ENCODE results near the gene RADIL. TPM values are rescaled to one million over a fixed set of nuclear protein-coding genes. Genes with fewer than 3 reads are reported as not detected.

RADIL gene
- total RNA-seq, 1 donor from 2014 or later, result 19.8 TPM

DNA sequence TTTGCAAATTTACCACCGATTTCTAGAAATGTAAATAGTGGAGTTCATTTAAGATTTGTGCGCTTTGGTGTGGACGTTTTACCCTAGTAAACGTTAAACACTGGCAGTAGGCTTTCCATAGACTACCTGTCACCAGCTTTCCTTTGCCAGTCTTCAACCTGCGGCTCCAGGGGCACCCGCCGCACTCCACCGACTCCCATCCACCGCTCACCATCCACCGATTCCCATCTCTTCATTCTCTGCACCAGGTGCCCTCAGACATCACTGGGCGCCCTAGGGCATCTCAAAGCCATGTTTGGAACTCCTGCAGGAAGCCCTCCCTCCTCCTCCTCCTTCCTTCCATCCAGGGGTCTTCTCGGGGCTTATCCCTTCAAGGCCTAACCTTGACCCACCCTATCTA is 109.5 kb downstream of the RADIL start:
- no peak for DNase-seq (ENCODE audit: low spot score)
- intact Hi-C loops (cut with DNase I), result no loop called here

DNA sequence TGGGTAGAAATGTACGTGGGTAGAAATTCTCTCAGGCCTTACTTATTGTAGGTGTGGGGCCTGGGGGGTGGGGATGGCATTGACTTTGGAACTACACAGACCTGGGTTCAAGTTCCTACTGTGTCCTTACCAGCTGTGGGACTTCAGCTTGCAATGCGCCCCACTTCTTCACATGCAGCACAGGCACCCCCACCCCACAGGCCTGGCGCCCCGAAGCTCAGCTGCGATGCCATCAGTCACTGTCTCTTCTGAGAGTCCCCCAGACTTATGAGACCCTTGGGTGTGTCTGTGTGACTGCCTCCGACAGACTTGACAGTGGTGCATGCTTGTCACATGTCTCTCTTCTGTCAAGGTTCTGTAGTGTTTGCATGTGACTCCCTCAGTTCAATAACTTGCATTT is 111.2 kb downstream of the RADIL start:
- intact Hi-C loops (cut with DNase I), result no loop called here
- ATAC-seq (no peak), DNase-seq (ENCODE audit: low spot score) (no peak)

More for the DNA sequence above, 109.5 kb downstream of the RADIL start:
- no peak for ATAC-seq

DNA sequence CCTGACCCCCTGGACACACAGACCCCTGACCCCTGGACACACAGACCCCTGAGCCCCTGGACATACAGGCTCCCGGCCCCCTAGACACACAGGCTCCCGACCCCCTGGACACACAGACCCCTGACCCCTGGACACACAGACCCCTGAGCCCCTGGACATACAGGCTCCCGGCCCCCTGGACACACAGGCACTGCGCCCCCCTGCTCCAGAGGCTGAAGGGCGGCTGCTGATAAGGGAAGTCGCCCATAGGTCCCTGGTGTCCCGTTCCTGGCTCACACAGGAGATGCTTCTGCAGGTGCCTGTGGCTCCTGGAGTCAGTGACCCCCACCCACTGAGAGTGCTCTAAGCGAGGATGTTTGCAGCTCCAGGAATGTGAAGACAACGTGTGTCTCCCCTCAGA is 111.8 kb downstream of the RADIL start:
- ATAC-seq (no peak), DNase-seq (ENCODE audit: low spot score) (no peak)
- intact Hi-C loops (cut with DNase I), result no loop called here

DNA sequence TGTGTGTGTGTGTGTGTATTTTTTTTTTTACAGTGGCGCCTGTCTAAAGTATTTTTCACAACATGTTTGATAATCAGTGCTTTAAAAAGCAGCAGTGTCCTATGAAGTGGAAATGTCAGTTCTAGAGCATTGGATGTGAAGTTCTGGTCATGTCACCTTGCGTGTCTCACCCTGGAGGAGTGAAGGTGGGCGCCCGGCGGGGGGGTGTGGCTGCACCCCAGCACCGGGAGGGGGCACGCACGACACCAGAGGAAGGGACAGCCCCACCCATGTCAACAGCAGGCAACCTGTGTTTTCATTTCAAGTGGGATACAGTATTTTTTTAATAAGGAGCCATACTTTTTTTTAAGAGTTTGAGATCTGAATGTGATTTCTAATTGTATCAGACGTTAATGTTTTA is 112.6 kb downstream of the RADIL start:
- no peak for DNase-seq (ENCODE audit: low spot score)
- no peak for ATAC-seq
- intact Hi-C loops (cut with DNase I), result no loop called here

DNA sequence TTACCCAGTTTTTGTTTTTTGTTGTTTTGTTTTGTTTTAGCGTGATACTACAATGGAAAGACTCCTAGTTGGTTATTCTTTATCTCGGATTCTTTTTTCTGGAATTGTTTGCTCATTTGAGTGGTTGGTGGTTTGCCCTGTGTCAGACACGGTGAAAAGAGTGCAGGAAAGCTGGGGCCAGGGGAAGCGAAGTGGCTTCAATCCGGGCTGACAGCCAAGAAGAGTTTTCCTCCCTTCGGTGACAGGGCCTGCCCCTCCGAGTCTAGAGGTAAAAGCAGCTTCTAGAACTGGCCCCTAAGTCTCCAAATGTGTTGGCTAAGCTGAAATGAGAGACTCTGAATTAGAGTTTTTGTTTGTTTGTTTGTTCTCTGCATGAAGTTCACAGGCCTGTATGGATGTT is 113.8 kb downstream of the RADIL start:
- intact Hi-C loops (cut with DNase I), result no loop called here
- DNase-seq (ENCODE audit: low spot score) (no peak), ATAC-seq (no peak)

DNA sequence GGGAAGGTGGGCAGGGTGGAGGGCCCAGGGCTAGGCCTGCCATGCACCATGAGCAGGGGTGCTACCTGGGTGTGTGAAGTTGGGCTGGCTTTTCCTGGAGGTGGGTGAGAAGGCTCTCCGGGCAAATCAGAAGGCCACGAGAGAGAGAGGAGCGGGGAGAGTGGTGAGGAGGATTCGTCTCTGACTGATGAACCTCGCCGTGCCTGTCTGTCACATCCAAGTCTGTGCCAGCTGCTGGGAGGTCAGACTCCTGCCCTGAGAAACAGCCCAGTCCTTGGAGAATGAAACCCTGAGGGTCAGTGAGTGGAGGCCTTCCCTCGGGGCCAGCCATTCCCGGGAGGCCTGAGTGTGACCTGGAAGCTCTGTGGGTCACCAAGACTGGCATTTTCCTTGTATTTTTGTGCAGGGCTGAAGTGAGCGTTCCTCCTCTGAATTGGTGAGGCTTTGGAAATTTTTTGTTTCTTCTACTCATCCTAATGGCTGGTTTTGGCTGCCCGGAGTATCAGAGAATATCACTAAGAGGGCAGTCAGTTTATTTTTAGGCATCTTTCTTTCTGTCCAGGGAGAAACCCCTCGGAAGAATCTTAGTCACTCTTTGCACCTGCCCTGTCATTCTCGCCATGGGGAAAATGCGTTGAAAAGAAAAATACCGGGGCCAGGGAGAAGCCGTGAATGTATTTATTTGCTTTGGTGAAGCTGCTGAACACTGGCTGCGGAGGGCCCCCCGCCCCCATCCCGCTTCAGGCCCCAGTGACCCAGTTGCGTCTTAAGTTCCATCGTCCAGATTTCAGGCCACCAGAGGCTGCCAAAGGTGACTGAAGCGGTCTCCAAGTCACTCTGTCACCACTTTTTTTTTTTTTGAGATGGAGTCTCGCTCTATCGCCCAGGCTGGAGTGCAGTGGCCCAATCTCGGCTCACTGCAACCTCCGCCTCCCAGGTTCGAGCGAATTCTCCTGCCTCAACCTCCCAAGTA is 114.6 kb downstream of the RADIL start:
- intact Hi-C loops (cut with DNase I), result no loop called here
- ATAC-seq (no peak), DNase-seq (ENCODE audit: low spot score) (no peak)

DNA sequence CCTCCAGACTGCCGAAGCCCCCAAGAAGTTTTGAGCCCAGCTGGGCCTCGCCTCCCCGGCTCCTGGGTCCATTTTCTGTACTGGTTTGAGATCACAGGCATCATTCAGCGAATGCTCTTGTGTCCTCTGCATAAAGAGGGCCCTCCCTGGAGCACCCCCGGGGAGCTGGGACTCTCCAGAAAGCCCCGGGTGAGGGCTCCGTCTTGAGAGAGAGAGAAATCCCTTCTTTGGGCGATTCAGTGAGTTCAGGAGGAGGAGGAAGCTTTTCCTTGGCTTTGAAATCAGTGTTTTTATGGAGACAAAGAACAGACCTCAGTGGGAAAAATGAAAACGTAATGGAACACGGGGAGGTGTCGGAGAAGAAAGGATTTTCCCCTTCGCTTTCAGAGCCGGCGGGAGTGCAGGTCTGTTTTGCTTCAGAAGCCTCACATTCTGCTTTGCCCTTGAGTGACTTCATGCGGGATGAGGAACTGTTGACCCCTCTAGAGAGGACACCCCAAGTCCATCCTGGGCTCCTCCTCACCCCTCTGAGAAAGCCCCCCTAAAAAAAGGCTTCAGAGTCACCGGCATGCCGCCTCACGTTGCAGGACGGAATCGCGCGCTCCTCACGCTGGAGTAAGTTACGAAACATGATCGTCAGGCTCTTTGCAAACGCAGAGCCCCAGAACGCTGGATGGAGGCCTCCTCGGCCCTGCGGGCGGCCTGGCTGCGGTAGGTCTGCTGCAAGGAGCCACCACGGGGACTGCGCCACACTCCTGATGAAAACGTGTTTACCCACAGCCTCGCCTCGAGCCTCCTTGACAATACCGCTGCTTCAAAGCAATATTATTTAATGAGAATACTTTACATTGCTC is 116.6 kb downstream of the RADIL start:
- ATAC-seq (peak; percentile 43), DNase-seq (ENCODE audit: low spot score) (no peak)
- intact Hi-C loops (cut with DNase I), result no loop called here

DNA sequence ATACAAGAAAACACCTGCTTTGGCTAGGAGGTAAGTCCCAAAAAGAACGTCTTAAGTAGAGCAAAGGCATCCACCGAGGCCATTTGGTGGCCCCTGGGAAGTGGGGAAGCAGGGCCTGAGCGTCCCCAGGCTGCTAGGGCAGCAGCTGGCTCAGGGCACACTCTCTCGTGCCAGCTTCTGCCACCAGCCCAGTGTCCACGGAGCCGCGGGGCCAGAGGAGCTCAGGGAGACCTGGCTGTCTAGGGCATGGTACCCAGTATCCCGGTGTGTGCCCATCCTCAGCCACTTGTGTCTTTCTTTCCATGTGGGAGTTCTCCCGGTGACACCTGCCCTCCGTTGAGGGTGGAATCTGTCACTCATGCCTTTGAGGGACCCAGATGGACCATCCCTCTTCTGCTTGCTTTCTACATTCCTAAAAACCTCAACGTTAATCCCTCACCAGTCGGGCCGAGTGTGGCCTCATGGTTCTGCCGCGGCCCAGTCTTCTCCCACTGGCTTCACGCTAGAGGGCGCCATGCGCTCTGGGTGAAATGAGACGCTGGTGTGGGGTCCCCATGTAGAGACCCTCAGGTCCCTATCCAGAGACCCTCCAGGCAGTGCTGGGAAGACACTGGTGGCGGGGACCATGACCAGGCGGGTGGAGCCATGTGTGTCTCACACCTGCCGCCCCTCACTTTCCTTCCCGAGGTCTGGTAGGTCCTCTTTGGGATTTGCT is 117.6 kb downstream of the RADIL start:
- peak; percentile 62 for DNase-seq (ENCODE audit: low spot score)
- ATAC-seq, result peak; percentile 21
- intact Hi-C loops (cut with DNase I), result no loop called here

DNA sequence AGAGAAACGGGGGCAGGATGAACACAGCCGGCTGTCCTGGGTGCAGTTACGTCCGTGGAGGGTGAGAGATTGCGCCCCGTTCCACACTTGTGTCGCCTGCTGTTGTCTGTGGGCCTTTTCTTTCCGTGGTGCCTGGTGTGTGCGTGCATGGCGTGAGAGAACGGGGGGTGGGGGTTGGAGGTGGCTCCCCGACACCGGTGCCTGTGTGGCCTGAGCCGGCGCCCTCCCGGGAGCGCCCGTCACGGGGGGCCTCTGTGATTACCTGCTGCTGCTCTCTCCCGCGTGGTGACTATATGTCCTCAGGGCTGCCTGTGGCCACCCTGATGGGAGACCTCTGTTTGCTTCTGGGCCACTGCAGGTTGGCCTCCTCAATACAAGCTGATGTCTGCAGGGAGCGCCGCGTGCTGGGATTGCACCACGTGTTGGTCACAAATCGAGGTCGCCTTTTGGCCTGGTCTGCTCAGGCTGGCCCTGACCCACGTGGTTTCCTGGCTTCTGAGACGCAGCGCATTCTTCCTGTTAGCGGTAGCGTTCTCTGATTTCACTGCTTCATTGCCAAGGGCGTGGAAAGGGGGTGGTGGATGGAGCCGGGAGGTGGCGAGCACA is 119.0 kb downstream of the RADIL start:
- DNase-seq (ENCODE audit: low spot score), result no peak
- no peak for ATAC-seq
- intact Hi-C loops (cut with DNase I), result no loop called here

DNA sequence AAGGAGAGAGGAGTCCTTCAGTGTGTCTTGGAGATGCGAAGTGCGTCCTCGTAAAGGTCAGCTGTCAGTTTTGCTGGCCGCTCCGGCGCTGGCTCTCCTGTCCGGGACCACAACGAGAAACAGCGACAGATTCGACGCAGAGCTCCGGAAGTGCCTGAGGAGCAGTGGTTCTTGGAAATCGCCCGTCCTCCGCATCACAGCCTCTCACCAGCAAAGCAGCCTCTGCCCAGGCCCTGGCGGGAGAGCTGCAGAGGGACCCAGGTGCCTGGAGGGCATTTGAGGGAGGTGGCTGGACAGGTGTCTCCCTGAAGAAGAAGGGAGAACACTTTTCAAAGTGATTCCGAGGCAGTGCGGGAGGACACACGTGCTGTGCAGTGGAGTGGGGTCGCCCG is 119.7 kb downstream of the RADIL start:
- DNase-seq (ENCODE audit: low spot score) (no peak), ATAC-seq (no peak)
- intact Hi-C loops (cut with DNase I), result no loop called here

DNA sequence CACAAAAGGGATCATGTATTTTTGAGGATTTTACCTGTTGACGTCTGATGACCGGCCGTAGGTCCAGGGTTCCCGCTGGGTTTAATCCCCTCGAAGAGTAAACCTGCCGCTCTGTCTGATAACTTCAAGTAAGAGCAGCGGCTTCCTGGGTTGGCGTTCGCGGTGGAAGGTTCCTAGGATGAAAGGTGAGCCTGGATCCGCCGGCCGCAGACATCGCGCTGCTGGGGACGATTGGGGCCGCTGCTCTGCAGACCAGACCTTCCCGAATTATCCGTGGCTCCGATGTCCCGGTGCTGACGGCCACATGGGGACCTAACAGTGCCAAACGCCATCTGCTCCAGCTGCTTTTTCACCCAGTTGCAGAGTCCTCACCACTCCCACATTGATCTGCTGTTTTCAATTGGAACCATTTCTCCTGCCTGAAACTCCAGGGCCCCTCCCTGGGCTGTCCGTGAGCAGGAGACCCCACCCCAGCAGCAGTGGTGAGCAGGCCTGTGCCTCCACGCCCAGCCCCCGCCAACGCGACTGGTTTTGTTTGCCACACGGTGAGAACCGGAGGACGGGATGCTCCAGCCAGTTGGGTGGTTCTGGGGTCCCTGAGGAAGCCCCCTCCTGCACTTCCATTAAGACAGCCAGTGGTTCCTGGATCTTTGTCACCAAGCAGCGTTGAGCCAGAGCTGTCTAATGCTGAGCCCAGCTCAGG is 120.3 kb downstream of the RADIL start:
- intact Hi-C loops (cut with DNase I), result no loop called here
- no peak for DNase-seq (ENCODE audit: low spot score)
- no peak for ATAC-seq

DNA sequence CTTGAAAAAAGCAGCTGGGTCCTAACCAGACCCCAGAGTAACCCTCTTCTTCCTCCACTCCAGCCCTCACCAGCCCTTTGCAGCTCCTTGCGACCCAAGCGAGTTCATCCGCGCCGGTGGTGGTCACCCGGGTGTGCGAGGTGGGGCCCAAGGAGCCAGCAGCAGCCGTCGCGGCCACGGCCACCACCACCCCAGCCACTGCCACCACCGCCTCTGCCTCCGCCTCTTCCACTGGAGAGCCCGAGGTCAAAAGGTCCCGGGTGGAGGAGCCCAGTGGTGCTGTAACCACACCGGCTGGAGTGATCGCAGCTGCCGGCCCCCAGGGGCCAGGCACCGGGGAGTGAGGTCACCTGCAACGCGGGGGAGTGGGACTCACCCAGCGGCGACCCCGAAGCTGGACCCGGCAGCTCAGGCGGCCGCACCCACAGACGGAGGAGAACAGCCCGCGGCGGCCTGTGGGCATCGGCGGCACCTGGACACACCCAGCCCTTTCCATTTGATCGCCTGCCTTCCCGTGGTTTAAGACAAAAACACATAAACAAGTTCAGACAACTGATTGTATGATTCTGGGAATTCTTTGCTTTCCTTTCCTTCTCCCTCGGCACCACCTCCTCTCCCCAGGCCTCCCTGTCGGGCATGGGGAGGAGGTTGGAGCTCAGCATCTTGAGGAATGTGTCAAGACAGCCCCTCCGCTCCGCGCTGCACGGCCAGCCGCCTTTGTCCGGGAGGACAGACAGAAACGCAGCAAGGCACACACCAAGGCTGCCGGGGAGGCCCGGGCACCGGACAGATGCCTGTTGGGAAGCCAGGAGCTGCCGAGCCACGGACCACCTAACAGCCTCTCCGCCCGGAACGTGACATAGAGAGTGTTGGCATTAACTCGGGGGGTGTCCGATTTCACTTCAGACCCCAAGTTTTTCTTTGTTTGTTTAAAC is 121.1 kb downstream of the RADIL start:
- intact Hi-C loops (cut with DNase I), result no loop called here
- DNase-seq (ENCODE audit: low spot score), result peak; percentile 62
- ATAC-seq, result no peak

DNA sequence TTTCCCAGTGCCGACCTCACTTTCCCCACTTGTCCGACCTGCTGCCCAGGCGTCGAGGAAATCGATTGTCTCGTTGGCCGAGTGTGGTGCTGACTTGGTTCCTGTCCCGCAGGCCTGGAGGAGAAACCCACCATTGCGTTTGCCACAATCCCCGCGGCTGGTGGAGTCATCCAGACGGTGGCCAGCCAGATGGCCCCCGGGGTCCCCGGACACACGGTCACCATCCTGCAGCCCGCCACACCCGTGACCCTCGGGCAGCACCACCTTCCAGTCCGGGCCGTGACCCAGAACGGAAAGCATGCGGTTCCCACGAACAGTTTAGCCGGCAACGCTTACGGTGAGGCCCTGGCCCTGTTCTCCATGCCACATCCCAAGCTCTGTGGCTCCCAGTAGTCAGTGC is 122.6 kb downstream of the RADIL start:
- DNase-seq (ENCODE audit: low spot score), result no peak
- intact Hi-C loops (cut with DNase I), result no loop called here
- ATAC-seq, result no peak

DNA sequence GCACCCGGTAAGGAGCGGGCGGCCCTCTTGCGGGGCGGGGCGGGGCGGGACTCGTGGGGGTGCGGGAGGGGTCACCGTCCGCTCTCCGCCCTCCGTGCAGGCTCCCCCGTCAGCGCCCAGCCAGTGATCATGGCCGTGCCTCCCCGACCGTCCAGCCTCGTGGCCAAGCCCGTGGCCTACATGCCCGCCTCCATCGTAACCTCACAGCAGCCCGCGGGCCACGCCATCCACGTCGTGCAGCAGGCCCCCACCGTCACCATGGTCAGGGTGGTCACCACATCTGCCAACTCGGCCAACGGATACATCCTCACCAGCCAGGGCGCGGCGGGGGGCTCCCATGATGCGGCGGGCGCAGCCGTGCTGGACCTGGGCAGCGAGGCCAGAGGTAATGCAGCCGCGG is 124.3 kb downstream of the RADIL start:
- ATAC-seq, result peak; percentile 8
- DNase-seq (ENCODE audit: low spot score), result no peak
- intact Hi-C loops (cut with DNase I), result loop anchor here (10.0 kb wide), 1 partner anchor 74 kb away; the partner anchor contains the start of gene FOXK1

DNA sequence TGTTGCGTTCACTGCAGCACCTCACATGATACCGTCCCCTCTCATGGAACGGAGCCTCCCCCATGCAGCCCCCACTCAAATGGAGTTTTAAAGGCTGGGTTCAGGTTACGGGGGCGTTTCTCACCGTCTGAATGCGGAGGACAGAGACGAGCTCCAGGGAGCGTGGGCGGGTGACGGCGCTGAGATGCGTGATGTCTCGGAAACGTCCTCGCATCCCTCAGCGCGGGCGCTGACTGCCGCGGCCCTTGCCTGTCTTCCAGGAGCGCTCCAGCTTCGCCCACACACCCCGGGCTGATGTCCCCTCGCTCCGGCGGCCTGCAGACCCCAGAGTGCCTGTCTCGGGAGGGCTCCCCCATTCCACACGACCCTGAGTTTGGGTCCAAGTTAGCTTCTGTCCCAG is 124.7 kb downstream of the RADIL start:
- ATAC-seq (no peak), DNase-seq (ENCODE audit: low spot score) (no peak)
- intact Hi-C loops (cut with DNase I), result loop anchor here (10.0 kb wide), 1 partner anchor 74 kb away; the partner anchor contains the start of gene FOXK1

DNA sequence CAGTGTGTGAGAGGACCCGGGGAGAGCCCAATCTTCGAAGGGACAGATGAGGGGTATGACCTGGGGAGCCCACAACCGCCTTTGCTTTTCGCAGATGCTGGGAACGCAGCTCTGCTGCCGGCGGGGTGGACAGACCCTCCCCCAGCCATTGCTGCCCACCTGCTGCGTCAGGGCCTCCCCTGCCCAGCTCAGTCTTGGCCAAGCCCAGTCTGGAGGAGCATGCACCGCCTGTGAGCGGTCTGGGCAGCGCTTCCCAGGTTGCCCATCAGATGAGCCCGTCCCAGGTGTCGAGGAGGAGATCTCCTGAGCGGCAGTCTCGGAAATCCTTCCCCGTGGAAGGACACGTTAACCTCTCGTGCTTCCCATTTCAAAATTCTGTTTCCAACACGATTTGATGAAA is 125.4 kb downstream of the RADIL start:
- no peak for DNase-seq (ENCODE audit: low spot score)
- no peak for ATAC-seq
- intact Hi-C loops (cut with DNase I), result loop anchor here (10.0 kb wide), 1 partner anchor 73 kb away; the partner anchor contains the start of gene FOXK1

DNA sequence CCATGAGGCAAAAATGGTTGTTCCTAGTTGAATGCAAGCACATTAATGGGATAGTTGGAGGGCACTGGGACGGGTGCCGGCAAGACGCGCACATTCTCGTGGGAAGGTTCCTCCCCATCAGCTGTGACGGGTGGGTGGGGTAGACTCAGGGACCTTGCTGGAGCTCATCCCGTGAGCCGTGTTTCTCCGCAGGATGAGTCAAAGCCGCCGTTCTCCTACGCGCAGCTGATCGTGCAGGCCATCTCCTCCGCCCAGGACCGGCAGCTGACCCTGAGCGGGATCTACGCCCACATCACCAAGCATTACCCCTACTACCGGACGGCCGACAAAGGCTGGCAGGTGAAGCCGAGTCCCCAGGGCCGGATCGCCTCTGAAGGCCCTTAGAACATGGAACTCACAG is 128.5 kb downstream of the RADIL start:
- ATAC-seq (no peak), DNase-seq (ENCODE audit: low spot score) (no peak)
- intact Hi-C loops (cut with DNase I), result loop anchor here (10.0 kb wide), 1 partner anchor 70 kb away; the partner anchor contains the start of gene FOXK1

Data from sciatic nerve (tissue), 2 donors.